Measurements from ENCODE around the gene CPXM2.

DNA sequence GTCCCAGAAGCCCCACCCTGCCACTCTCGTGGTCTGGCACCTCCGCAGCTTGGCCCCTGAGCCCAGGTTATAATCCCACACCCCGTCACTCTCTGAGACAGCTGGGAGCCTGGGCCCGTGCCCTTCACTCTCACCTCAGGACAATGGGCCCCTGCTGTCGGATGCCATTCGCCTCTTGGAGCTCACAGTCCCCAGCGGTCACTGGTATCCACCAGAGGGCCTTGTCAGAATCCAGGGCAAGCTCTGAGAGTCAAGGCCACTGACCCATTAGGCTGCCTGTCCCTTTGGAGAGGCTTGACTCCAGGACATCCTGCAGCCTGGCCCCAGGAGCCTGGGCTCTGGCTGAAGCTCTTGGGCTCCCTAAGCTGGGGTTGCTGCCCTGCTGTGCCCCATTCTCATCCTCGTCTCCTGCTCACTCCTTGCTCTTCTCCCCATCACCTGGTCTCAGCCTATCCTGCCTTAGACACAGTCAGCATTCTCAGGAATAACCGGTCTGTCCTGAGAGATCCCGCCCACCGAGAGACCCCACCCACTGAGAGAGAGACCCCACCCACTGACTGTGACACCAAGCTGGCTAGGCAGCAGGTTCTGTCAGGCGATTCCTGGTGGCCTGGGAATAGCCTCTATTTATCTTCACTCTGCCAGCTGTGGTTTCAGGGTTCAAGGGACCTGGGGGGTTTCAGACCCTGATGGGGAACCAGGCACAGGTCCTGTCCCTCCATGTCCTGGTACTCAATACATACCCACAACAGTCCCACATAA, 27.7 kb downstream of the CPXM2 start:
- TF ChIP-seq NFIC (IDR thresholded peaks at IDR 0.05; ENCODE audit: low read depth, low read length), result no peak
- TF ChIP-seq, protein P1, sequence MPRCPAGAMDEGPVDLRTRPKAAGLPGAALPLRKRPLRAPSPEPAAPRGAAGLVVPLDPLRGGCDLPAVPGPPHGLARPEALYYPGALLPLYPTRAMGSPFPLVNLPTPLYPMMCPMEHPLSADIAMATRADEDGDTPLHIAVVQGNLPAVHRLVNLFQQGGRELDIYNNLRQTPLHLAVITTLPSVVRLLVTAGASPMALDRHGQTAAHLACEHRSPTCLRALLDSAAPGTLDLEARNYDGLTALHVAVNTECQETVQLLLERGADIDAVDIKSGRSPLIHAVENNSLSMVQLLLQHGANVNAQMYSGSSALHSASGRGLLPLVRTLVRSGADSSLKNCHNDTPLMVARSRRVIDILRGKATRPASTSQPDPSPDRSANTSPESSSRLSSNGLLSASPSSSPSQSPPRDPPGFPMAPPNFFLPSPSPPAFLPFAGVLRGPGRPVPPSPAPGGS (IDR thresholded peaks at IDR 0.05; ENCODE audit: borderline replicate concordance, insufficient read depth, low read depth, low read length, poor library complexity, severe bottlenecking), result no peak
- no peak for TF ChIP-seq ZNF384 (IDR thresholded peaks at IDR 0.05; ENCODE audit: borderline replicate concordance, low read depth, low read length)
- TF ChIP-seq, protein P2, sequence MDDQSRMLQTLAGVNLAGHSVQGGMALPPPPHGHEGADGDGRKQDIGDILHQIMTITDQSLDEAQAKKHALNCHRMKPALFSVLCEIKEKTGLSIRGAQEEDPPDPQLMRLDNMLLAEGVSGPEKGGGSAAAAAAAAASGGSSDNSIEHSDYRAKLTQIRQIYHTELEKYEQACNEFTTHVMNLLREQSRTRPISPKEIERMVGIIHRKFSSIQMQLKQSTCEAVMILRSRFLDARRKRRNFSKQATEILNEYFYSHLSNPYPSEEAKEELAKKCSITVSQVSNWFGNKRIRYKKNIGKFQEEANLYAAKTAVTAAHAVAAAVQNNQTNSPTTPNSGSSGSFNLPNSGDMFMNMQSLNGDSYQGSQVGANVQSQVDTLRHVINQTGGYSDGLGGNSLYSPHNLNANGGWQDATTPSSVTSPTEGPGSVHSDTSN (IDR thresholded peaks at IDR 0.05; ENCODE audit: insufficient replicate concordance, low read depth, low read length), result no peak
- TF ChIP-seq SUPT20H (IDR thresholded peaks at IDR 0.05; ENCODE audit: borderline replicate concordance, control insufficient read depth, low read depth, low read length), result no peak
- no peak for TF ChIP-seq SIN3A (IDR thresholded peaks at IDR 0.05; ENCODE audit: low read depth, low read length)
- no peak for TF ChIP-seq POLR2AphosphoS5 (IDR thresholded peaks at IDR 0.05; ENCODE audit: low read length)
- TF ChIP-seq, protein P3, sequence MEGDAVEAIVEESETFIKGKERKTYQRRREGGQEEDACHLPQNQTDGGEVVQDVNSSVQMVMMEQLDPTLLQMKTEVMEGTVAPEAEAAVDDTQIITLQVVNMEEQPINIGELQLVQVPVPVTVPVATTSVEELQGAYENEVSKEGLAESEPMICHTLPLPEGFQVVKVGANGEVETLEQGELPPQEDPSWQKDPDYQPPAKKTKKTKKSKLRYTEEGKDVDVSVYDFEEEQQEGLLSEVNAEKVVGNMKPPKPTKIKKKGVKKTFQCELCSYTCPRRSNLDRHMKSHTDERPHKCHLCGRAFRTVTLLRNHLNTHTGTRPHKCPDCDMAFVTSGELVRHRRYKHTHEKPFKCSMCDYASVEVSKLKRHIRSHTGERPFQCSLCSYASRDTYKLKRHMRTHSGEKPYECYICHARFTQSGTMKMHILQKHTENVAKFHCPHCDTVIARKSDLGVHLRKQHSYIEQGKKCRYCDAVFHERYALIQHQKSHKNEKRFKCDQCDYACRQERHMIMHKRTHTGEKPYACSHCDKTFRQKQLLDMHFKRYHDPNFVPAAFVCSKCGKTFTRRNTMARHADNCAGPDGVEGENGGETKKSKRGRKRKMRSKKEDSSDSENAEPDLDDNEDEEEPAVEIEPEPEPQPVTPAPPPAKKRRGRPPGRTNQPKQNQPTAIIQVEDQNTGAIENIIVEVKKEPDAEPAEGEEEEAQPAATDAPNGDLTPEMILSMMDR (IDR thresholded peaks at IDR 0.05 in 2 of 3, conservative IDR thresholded peaks at IDR 0.05 in 1 of 3; ENCODE audit: control insufficient read depth in 2 of 3, extremely low read depth in 1 of 3, insufficient read depth in 1 of 3, low read depth in 3 of 3, low read length in 3 of 3), result no peak
